GM21717 (cell line): ENCODE data around the gene TYRO3.

Experiments used
- ATAC-seq: cut with Tn5 transposase; IDR thresholded peaks from one replicate; pipeline ENCODE4 v1.9.1; 2021; ENCODE audit warnings: mild to moderate bottlenecking, moderate library complexity; ENCODE audit not compliant: unreplicated experiment

TYRO3 gene

GRCh38 chr15:41599061-41599460 is 40.0 kb downstream of the TYRO3 start:
- ATAC-seq = no peak

- no peak for ATAC-seq
Observed at GRCh38 chr15:41603411-41603935, 44.5 kb downstream of the TYRO3 start.

- ATAC-seq = no peak
Observed at GRCh38 chr15:41603941-41604911, 45.2 kb downstream of the TYRO3 start.

DNA sequence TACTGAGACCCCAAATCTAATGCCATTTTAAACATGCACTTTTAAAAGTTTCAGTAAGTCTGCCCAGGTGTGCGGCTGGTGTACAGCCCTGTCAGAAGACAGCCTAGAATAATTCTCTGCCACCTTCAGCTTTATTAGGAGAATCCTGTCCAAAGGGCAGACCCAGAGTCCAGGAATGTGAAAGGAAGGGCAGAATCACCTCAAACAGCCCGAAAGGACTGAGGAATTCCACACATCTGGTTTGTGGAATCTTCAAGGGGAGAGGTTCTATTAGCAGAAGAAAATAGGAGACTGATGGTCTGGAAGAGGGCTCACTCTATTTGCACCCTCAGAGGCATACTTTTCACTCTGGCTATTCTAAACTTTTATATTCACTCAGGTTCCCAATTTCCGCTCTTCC is 46.6 kb downstream of the TYRO3 start:
- no peak for ATAC-seq

DNA sequence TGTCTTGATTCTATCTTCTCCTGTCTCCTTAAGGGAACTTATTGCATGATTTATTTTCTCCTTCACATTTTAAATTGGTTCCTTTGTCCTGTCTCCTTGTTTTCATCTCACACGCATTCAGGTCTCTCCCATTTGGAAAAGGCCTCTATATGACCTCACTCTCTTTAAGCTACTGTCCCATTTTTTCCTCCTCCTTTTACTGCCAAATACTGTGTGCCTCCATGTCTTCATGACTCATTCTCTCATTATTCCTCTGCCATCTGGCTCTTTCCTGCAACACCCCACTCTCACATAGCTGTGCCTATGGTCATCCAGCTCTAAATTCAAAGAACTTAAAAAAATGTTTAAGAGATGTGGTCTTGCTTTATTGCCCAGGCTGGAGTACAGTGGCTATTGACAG is 48.0 kb downstream of the TYRO3 start:
- no peak for ATAC-seq

DNA sequence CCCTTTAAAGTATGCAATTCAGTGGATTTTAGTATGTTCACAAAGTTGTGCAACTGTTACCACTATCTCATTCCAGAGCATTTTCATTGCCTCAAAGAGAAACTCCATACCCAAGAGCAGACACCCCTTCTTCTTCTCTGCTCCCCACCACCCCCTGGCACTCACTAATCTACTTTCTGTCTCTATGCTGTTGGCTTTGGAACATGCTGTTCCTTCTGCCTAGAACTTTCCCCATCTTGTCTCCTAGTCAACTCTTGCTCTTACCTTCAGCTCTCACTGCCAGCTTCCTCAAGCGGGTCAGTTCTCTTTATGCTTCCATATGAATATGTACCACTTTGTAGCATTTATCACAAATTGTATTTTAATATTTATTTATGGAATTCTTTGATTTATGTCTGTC is 50.1 kb downstream of the TYRO3 start:
- no peak for ATAC-seq

DNA sequence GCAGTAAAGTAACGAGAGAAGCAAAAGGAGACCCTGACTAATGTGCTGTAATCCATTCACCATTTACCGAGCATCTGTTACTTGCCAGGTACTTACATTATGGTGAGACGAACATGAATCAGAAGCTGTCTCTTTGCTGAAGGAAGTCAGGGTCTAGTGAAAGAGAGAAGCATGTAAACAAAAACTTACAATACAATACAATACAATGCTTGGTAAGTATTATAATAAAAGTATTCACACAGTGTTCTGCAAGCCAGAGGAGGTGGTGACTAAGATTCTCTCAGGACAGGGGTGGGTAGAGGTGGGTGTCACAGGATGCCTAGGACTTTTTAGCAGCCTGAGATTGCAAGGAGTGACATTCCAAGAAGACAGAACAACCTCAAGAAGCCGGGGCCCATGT is 51.0 kb downstream of the TYRO3 start:
- ATAC-seq = no peak

DNA sequence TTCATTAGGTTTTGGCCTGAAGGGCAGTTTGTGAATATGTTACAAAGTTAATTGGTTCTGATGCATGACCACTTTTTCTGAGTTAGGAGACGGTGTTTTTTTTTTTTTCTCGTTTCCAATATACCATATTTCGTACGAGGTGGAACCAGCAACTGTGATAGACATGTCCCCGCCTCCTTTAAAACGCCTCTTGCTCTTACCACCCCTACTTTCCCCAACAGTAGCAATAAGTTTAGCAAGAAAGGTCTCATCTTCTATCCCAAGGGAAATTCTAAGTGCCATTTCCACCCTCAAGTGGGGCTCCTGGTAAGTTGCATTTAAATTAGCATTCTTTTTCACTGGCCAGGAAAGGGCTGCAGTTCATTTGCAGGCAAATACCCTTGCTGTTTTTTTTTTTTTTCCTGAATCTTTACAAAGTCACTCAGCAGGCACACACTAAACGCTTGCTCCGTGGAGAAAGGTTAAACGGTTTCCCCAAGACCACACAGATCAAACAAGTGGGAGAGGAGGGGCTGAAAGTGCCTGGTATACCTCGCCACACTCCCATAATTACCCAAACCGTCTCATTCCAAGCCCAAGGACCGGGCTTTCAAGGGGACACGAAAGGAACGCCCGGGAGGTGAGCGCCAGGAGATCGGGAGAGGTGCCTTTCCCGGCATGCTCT is 61.7 kb downstream of the TYRO3 start:
- ATAC-seq = no peak

DNA sequence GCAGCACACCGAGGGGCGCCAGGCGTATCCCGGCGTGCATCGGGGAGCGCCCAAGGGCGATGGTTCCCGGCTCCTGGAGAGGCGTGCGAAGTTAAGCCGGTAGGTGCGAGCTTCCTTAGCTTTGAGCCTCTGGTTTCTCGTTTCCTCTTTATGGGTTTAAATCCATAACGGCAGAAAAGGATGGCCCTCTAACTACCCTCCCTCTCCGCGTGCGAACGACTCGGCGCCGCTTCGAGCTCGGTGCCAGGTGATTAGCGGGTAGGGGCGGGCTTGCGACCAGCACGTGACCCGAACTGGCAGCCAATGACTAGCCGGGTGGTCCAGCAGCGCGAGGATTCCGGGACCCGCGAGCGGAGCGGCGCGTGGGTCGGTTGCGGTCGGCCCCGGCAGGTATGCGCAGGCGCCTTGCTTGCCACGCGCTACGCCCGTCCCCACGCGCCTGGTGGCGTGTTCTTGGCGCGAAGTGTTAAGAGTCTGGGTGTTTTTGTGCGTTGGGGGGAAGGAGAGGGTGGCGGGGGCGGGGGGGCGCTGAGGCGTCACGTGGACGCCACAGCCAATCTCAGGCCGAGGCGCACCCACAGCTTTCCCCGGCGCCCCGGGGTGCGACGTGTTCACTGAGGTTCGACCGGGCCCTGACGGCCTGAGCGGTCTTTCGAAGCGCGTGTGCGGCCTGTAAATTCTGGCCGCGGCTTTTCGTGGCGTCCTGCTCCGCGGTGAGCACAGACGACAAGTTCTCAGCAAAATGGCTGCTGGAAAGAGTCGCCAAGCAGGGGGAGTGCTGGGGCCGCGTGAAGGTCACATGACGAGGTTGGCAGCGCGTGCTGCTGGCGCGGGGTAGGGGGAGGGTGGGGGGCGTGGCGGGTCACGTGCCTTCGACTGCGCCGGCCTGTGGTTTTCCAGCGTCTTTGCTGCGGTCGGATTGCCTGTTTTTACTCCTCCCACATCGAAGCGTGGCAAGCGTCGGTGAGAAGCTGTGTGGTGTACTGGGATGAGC is 62.5 kb downstream of the TYRO3 start:
- ATAC-seq = no peak

GRCh38 chr15:41622901-41623300 is 63.9 kb downstream of the TYRO3 start:
- no peak for ATAC-seq

GRCh38 chr15:41627203-41627602 is 68.2 kb downstream of the TYRO3 start:
- no peak for ATAC-seq

DNA sequence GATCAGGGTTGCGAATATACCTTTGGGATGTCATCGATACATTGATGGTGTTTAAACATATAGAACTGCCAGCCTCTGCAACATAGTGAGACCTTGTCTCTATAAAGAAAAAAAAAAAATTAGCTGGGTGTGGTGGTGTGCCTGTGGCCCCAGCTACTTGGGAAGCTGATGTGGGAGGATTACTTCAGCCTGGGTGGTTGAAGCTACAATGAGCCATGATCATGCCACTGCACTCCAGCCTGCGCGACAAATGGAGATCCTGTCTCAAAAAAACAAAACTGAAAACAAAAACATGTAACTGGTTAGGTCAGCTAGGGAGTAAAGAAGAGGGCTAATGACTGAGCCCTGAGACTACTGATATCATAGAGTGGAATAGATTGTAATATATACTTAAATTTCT is 70.5 kb downstream of the TYRO3 start:
- ATAC-seq = no peak

DNA sequence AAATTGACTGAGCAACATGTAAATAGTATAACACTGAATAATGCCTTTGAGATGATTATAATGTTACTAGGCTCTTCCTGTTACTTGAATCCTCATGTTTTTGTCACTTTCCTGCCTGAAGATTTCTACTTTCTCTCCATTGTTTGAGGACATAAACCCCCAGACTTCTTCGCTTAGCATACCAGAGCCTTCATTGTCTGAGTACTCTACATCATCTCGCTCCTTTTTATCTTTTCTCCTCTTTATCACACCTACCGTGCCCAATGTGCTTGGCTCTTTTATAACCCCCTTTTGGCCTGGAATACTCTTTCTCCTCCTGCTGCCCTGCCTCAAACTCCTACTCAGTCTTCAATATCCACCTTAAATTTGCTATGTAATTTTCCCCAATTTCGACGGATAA is 70.9 kb downstream of the TYRO3 start:
- ATAC-seq = no peak

DNA sequence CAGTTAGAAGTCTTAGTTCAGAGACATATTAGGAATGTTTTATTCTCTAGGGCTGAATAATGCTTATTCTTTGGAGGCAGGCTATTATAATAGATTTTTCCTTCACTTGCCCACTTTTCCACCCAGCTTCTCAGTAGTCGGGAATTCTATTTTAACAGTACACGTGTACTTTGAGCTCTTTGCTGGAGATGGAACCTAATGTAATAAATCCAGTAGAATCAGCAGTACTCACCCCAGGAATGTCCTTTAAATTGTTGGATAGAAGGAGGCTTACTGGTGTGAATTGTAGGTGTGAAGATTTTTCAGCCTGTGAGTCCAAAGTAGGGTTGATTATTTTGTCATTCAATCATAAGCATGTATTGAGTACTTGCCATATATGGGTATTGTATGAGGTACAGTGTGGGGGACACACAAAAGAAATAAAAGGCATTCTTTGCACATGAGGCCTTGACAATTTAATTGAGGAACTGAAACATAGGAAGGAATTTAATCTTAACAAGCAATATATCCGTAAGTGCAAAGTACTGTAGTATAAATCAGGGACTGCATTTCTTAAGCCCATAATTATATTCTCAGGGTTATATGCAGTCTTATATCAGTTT is 71.7 kb downstream of the TYRO3 start:
- no peak for ATAC-seq

- ATAC-seq = no peak
Observed at GRCh38 chr15:41631880-41632470, 73.0 kb downstream of the TYRO3 start.
